Epithelial cell of proximal tubule (primary cell): ENCODE results near the gene SGMS1. TPM values are rescaled to one million over a fixed set of nuclear protein-coding genes. Genes with fewer than 3 reads are reported as not detected.

Experiments used
- DNase-seq: peaks from one replicate; pipeline ENCODE4 v3.0.0-alpha.2; 2011; ENCODE audit warnings: low read depth
- H3K4me3 ChIP-seq: 2 replicates; pipeline ENCODE4 v1.5.1; 2011; ENCODE audit warnings: low read depth, mild to moderate bottlenecking, low read length
- CTCF ChIP-seq: conservative IDR thresholded peaks from 2 replicates; pipeline ENCODE4 v1.5.1; 2012; ENCODE audit warnings: low read depth, mild to moderate bottlenecking, low read length
- total RNA-seq: library from RNA; depleted of rRNA; stranded (reverse); fragments of >200 nt; gene quantifications from 2 replicates; pipeline ENCODE4 v1.2.3, GENCODE V29; 2015

Gene SGMS1
- total RNA-seq, 1 donor from 2014 or later: 25.2 TPM

GRCh38 chr10:50332108-50332842, 291.5 kb downstream of the SGMS1 start:
- no peak for DNase-seq
- TF ChIP-seq CTCF: no peak
- H3K4me3 ChIP-seq: no peak overlapping the region

GRCh38 chr10:50331486-50331885, 292.3 kb downstream of the SGMS1 start:
- no peak overlapping the region for H3K4me3 ChIP-seq
- TF ChIP-seq CTCF: no peak
- no peak for DNase-seq

- DNase-seq: no peak
- no peak overlapping the region for H3K4me3 ChIP-seq
- no peak for TF ChIP-seq CTCF
Observed at GRCh38 chr10:50326757-50327701, 296.7 kb downstream of the SGMS1 start.

- TF ChIP-seq CTCF: no peak
- DNase-seq: no peak
- H3K4me3 ChIP-seq: no peak overlapping the region
Observed at GRCh38 chr10:50326172-50326555, 297.6 kb downstream of the SGMS1 start.

- no peak overlapping the region for H3K4me3 ChIP-seq
- DNase-seq: peak; percentile 87
- TF ChIP-seq CTCF: no peak
Observed at GRCh38 chr10:50325449-50326171, 298.1 kb downstream of the SGMS1 start.

GRCh38 chr10:50324680-50325393, 298.9 kb downstream of the SGMS1 start:
- no peak overlapping the region for H3K4me3 ChIP-seq
- TF ChIP-seq CTCF: no peak
- DNase-seq: no peak
